Activated T-helper 2 cell treated with anti-CD3 and anti-CD28 coated beads, Interferon-gamma antibody, Interleukin-2, Interleukin-4, amounts not matched to agents 10 μg/mL and 5 μg/mL and 100 μg/mL, durations not matched to agents 14 hours and 24 hours and 36 hours (primary cell): ENCODE data around the gene FOXRED2. TPM values are rescaled to one million over a fixed set of nuclear protein-coding genes. Genes with fewer than 3 reads are reported as not detected.
A peak's percentile ranks its signal among the peaks of the same experiment; 100 is the strongest.
"Not testable (repeated sequence)": the region's sequence is repeated elsewhere in the genome, so short reads cannot be mapped to it uniquely, and the experiment has no call there.

ENCODE experiments used
- DNase-seq: peaks from one replicate; pipeline ENCODE4 v3.0.0; 2021; ENCODE audit warnings: low spot score
- H3K27ac Mint-ChIP-seq: one replicate; pipeline ENCODE4 v1.8.0; 2021; ENCODE audit warnings: mixed read lengths
- H3K27me3 Mint-ChIP-seq: one replicate; pipeline ENCODE4 v1.8.0; 2021; ENCODE audit warnings: low read depth, mixed read lengths
- H3K36me3 Mint-ChIP-seq: one replicate; pipeline ENCODE4 v1.8.0; 2021; ENCODE audit warnings: low read depth, mixed read lengths
- H3K4me1 Mint-ChIP-seq: one replicate; pipeline ENCODE4 v1.8.0; 2021; ENCODE audit warnings: low read depth, mixed read lengths
- H3K4me3 Mint-ChIP-seq: one replicate; pipeline ENCODE4 v1.8.0; 2021; ENCODE audit warnings: low read depth, mild to moderate bottlenecking, moderate library complexity, mixed read lengths
- H3K9me3 Mint-ChIP-seq: one replicate; pipeline ENCODE4 v1.8.0; 2021; ENCODE audit warnings: mixed read lengths
- intact Hi-C: fragments of 100-400 bp; cut with micrococcal nuclease; formaldehyde crosslinking; loops from one replicate; pipeline ENCODE4 v1.15.1; 2023
- total RNA-seq: library from RNA; stranded (reverse); gene quantifications from 2 replicates; pipeline ENCODE4 v1.2.3, GENCODE V29; 2022

Gene FOXRED2
- total RNA-seq, 1 donor from 2014 or later: 17.6 TPM

GRCh38 chr22:36538529-36538928, 31.7 kb upstream of the FOXRED2 start:
- H3K9me3 Mint-ChIP-seq: peaks cover 5% of the 10 kb centered on the region
- intact Hi-C loops: no loop called here

GRCh38 chr22:36536717-36537116, 29.9 kb upstream of the FOXRED2 start:
- DNase-seq: no peak
- H3K27ac Mint-ChIP-seq: no peak overlapping the region
- peaks cover 1% of the 10 kb centered on the region for H3K4me1 Mint-ChIP-seq
- no peak overlapping the region for H3K4me3 Mint-ChIP-seq
- H3K27me3 Mint-ChIP-seq: no peaks in the 10 kb centered on the region
- H3K36me3 Mint-ChIP-seq: no peaks in the 10 kb centered on the region
- H3K9me3 Mint-ChIP-seq: peaks cover 5% of the 10 kb centered on the region
- intact Hi-C loops: no loop called here

More at GRCh38 chr22:36538529-36538928, 31.7 kb upstream of the FOXRED2 start:
- H3K36me3 Mint-ChIP-seq: no peaks in the 10 kb centered on the region
- H3K27ac Mint-ChIP-seq: no peak overlapping the region
- no peak for DNase-seq
- H3K4me1 Mint-ChIP-seq: peaks cover 8% of the 10 kb centered on the region
- no peak overlapping the region for H3K4me3 Mint-ChIP-seq
- H3K27me3 Mint-ChIP-seq: no peaks in the 10 kb centered on the region

DNA sequence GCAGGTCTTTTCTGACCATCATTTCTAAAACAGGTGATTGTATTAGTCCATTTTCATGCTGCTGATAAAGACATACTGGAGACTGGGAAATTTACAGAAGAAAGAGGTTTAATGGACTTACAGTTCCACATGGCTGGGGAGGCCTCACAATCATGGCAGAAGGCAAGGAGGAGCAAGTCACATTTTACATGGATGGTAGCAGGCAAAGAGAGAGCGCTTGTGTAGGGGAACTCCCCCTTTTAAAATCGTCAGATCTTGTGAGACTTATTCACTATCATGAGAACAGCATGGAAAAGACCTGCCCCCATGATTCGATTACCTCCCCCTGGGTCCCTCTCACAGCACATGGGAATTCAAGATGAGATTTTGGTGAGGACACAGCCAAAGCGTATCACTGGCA, 26.5 kb upstream of the FOXRED2 start:
- H3K4me1 Mint-ChIP-seq, intact Hi-C loops, H3K27me3 Mint-ChIP-seq, H3K36me3 Mint-ChIP-seq, DNase-seq, H3K27ac Mint-ChIP-seq, H3K9me3 Mint-ChIP-seq, H3K4me3 Mint-ChIP-seq: not testable (repeated sequence)

DNA sequence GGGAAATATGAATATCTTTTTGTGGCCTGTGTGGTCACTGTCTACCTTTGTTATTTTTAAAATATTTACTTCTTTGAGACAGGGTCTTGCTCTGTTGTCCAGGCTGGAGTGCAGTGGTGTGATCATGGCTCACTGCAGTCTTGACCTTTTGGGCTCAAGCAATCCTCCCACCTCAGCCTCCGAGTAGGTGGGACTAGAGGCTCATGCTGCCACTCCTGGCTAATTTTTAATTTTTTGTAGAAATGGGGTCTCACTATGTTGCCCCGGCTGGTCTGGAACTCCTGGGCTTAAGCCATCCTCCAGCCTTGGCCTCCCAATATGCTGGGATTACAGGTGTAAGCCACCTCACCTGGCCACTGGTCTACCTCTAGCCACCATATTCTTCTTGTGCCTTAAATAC, 25.6 kb upstream of the FOXRED2 start:
- Mint-ChIP-seq H3K27me3 (no peaks in the 10 kb centered on the region), H3K27ac (no peak overlapping the region), H3K36me3 (peaks cover 12% of the 10 kb centered on the region), H3K4me1 (peaks cover 7% of the 10 kb centered on the region), H3K9me3 (peaks cover 5% of the 10 kb centered on the region), H3K4me3 (no peak overlapping the region)
- no peak for DNase-seq
- intact Hi-C loops: no loop called here

- peaks cover 45% of the 10 kb centered on the region for H3K36me3 Mint-ChIP-seq
- peak; percentile 99 for DNase-seq
- peak within 1 kb of the TSS; percentile 99 for H3K27ac Mint-ChIP-seq
- peak within 1 kb of the TSS; percentile 92 for H3K4me3 Mint-ChIP-seq
- H3K4me1 Mint-ChIP-seq: peaks cover 16% of the 10 kb centered on the region
- intact Hi-C loops: loop anchor here (1.0 kb wide), 1 partner anchor 48 kb away; the partner anchor contains the start of gene TXN2
- H3K27me3 Mint-ChIP-seq: no peaks in the 10 kb centered on the region
- no peaks in the 10 kb centered on the region for H3K9me3 Mint-ChIP-seq
These were observed 22.2 kb upstream of the FOXRED2 start, which contains the start of gene EIF3D for GRCh38 chr22:36528795-36529751. EIF3D (minus strand) TSS chr22:36529166; CDS start chr22:36526121, 3,045 bp downstream.

GRCh38 chr22:36528341-36528740, 21.5 kb upstream of the FOXRED2 start:
- Mint-ChIP-seq H3K27me3 (no peaks in the 10 kb centered on the region), H3K9me3 (no peaks in the 10 kb centered on the region), H3K36me3 (peaks cover 52% of the 10 kb centered on the region), H3K4me3 (peak overlapping the region; percentile 92), H3K27ac (peak overlapping the region; percentile 99), H3K4me1 (peaks cover 16% of the 10 kb centered on the region)
- no peak for DNase-seq
- intact Hi-C loops: no loop called here

DNA sequence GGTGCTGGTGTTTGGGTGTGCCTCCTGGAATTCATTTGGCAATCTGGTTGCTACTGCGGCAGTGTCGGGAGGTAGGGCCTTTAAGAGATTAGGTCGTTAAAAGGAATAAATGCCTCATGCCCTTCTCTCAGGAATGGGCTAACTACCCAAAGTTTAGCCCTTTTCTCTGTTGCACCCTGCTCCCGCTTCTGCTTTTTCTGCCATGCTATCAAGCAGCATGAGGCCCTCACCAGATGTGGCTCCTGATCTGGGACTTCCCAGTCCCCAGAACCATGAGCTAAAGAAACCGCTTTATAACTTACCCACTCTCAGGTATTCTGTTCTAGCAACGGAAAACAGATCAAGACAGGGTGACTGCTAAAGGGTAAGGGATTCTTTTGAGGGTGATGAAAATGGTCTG, 15.8 kb upstream of the FOXRED2 start:
- Mint-ChIP-seq H3K4me3 (no peak overlapping the region), H3K4me1 (peaks cover 11% of the 10 kb centered on the region), H3K36me3 (peaks cover 92% of the 10 kb centered on the region), H3K9me3 (no peaks in the 10 kb centered on the region), H3K27me3 (no peaks in the 10 kb centered on the region), H3K27ac (no peak overlapping the region)
- no peak for DNase-seq
- intact Hi-C loops: no loop called here

GRCh38 chr22:36520423-36520822, 13.6 kb upstream of the FOXRED2 start:
- Mint-ChIP-seq H3K27ac (no peak overlapping the region), H3K36me3 (peaks cover 94% of the 10 kb centered on the region), H3K27me3 (no peaks in the 10 kb centered on the region), H3K4me3 (no peak overlapping the region), H3K4me1 (no peaks in the 10 kb centered on the region), H3K9me3 (no peaks in the 10 kb centered on the region)
- intact Hi-C loops: no loop called here
- no peak for DNase-seq

DNA sequence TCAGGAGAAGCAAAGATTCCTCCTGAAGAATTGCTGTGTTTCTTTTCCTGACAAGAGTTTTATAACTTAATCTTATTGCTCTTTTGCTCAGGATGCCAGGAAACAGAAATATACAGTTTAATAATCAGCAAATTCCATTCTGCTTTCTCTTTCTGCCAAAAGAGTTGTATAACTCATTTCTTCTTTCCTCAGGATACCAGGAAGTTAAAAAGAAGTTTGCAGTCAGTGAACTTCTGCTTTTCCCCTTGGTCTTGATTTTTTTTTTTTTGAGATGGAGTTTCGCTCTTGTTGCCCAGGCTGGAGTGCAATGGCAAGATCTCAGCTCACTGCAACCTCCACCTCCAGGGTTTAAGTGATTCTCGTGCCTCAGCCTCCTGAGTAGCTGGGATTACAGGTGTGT, 13.1 kb upstream of the FOXRED2 start:
- DNase-seq, H3K27ac Mint-ChIP-seq, H3K4me1 Mint-ChIP-seq, intact Hi-C loops, H3K27me3 Mint-ChIP-seq, H3K4me3 Mint-ChIP-seq, H3K9me3 Mint-ChIP-seq: not testable (repeated sequence)
- H3K36me3 Mint-ChIP-seq: peaks cover 93% of the 10 kb centered on the region

DNA sequence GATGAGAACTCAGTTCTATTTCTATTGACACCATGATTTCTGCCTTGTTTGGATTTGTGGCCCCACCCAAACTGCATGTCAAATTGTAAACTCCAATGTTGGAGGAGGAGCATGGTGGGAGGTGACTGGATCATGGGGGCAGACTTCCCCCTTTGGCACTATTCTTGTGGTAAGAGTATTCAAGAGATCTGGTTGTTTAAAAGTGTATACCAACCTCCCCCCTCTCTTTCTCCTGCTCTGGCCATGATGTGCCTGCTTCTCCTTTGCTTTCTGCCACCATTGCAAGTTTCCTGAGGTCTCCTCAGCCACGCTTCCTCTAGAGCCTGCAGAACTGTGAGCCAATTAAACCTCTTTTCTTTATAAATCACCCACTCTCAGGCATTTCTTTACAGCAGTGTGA, 7.9 kb upstream of the FOXRED2 start:
- H3K27ac Mint-ChIP-seq: no peak overlapping the region
- H3K27me3 Mint-ChIP-seq: no peaks in the 10 kb centered on the region
- intact Hi-C loops: no loop called here
- H3K4me1 Mint-ChIP-seq: no peaks in the 10 kb centered on the region
- no peaks in the 10 kb centered on the region for H3K9me3 Mint-ChIP-seq
- no peak for DNase-seq
- peaks cover 83% of the 10 kb centered on the region for H3K36me3 Mint-ChIP-seq
- no peak overlapping the region for H3K4me3 Mint-ChIP-seq

- H3K27me3 Mint-ChIP-seq: no peaks in the 10 kb centered on the region
- no peak for DNase-seq
- peaks cover 73% of the 10 kb centered on the region for H3K36me3 Mint-ChIP-seq
- intact Hi-C loops: no loop called here
- no peaks in the 10 kb centered on the region for H3K9me3 Mint-ChIP-seq
- no peak overlapping the region for H3K4me3 Mint-ChIP-seq
- H3K4me1 Mint-ChIP-seq: no peaks in the 10 kb centered on the region
- H3K27ac Mint-ChIP-seq: no peak overlapping the region
These were observed 6.2 kb upstream of the FOXRED2 start for GRCh38 chr22:36512991-36513390.

GRCh38 chr22:36512333-36512732, 5.5 kb upstream of the FOXRED2 start:
- Mint-ChIP-seq H3K4me1 (peaks cover 3% of the 10 kb centered on the region), H3K27ac (no peak overlapping the region), H3K9me3 (no peaks in the 10 kb centered on the region), H3K4me3 (no peak overlapping the region), H3K27me3 (no peaks in the 10 kb centered on the region), H3K36me3 (peaks cover 68% of the 10 kb centered on the region)
- intact Hi-C loops: no loop called here
- no peak for DNase-seq
